Neural progenitor cell (in vitro differentiated cells): ENCODE data around the gene KIAA1217.

Experiments
- EZH2phosphoT487 ChIP-seq: fragments of 200-600 bp; sonication (generic); IDR thresholded peaks from 2 replicates; pipeline ENCODE4 v1.6.1; 2017; ENCODE audit warnings: antibody characterized with exemption
- TF ChIP-seq, protein P1 (sequence below): fragments of 200-600 bp; sonication (generic); IDR thresholded peaks from 2 replicates; pipeline ENCODE4 v1.5.1; 2017; ENCODE audit warnings: antibody characterized with exemption, mild to moderate bottlenecking

DNA sequence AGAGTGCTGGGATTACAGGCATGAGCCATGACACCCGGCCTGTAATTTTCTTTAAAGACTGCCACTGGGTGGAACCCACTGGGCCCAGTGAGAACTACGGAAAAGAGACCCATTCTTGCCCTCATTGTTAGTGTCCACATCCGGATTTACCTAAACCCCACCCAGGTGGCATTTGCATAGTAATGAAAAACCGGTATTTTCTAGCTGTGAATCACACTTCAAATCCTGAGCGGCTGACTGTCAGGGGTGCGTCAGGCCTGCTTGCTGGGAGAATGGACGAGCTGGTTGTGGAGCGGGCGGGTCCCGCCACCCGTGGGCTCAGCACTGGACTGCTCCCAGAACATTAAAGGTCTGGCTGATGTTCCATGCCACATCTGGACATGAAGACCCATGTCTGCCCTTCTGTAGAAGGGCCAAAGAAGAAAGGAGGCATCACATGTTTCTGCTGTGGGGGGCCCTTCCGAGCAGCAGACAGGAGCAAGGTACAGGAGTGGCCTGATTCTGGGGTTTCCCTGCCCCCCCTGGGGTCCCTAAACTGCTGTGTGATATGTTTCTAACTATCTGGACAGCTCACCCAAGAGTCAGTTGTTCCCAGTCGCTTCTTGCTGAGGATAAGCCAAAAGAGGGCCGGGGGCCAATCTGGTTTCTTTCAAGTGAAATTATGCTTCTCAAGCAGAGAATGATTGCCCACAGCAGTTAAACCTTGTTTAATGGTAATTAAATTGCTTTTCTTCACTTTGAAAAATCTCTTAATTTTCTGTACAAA is 46.4 kb downstream of the KIAA1217 start:
- TF ChIP-seq, protein P1, sequence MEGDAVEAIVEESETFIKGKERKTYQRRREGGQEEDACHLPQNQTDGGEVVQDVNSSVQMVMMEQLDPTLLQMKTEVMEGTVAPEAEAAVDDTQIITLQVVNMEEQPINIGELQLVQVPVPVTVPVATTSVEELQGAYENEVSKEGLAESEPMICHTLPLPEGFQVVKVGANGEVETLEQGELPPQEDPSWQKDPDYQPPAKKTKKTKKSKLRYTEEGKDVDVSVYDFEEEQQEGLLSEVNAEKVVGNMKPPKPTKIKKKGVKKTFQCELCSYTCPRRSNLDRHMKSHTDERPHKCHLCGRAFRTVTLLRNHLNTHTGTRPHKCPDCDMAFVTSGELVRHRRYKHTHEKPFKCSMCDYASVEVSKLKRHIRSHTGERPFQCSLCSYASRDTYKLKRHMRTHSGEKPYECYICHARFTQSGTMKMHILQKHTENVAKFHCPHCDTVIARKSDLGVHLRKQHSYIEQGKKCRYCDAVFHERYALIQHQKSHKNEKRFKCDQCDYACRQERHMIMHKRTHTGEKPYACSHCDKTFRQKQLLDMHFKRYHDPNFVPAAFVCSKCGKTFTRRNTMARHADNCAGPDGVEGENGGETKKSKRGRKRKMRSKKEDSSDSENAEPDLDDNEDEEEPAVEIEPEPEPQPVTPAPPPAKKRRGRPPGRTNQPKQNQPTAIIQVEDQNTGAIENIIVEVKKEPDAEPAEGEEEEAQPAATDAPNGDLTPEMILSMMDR, result no peak
- TF ChIP-seq EZH2phosphoT487, result no peak
